K562 (cell line): Measurements from ENCODE around the gene MCCD1. TPM values are rescaled to one million over a fixed set of nuclear protein-coding genes. Genes with fewer than 3 reads are reported as not detected.

Experiments
- EP300 ChIP-seq: IDR thresholded peaks from 2 replicates; pipeline ENCODE4 v1.6.1; 2012; ENCODE audit warnings: low read length, improper control_type of control experiment
- EP400 ChIP-seq: fragments of 450-650 bp; IDR thresholded peaks from 2 replicates; pipeline ENCODE4 v1.6.1; 2017; ENCODE audit warnings: antibody characterized with exemption, mild to moderate bottlenecking, moderate library complexity
- ETV6 ChIP-seq, 3 experiments: fragments of 150-350 bp in 1 of 3; sonication (generic) in 1 of 3; formaldehyde crosslinking in 1 of 3; IDR thresholded peaks; 2 replicates each; pipeline versions ENCODE4 v1.6.1 to v1.8.0; 2014 to 2022; ENCODE audit warnings: borderline replicate concordance in 2 of 3, low read depth in 2 of 3, antibody characterized with exemption in 1 of 3, low read length in 1 of 3, mild to moderate bottlenecking in 1 of 3, missing genetic modification reagents in 1 of 3
- FOXK2 ChIP-seq, 2 experiments: fragments of 450-650 bp; IDR thresholded peaks in 1 of 2; conservative IDR thresholded peaks in 1 of 2; 2 replicates each; pipeline ENCODE4 v1.6.1; 2016; ENCODE audit warnings: low read depth in 2 of 2, mild to moderate bottlenecking in 1 of 2
- GABPB1 ChIP-seq: sonication (generic); formaldehyde crosslinking; IDR thresholded peaks from 2 replicates; pipeline ENCODE4 v1.8.0; 2022; ENCODE audit warnings: mild to moderate bottlenecking, missing genetic modification reagents
- GATAD2A ChIP-seq: fragments of 450-650 bp; IDR thresholded peaks from 2 replicates; pipeline ENCODE4 v1.6.1; 2017
- JUND ChIP-seq, 2 experiments: IDR thresholded peaks; 2 replicates in 1 of 2; 3 replicates in 1 of 2; pipeline ENCODE4 v1.6.1; 2011; ENCODE audit warnings: borderline replicate concordance in 2 of 2, low read depth in 2 of 2, low read length in 2 of 2, improper control_type of control experiment in 1 of 2, missing biosample characterization in 1 of 2, missing genetic modification characterization in 1 of 2, missing genetic modification reagents in 1 of 2
- MAFK ChIP-seq: IDR thresholded peaks from 2 replicates; pipeline ENCODE4 v1.6.1; 2011; ENCODE audit warnings: low read length, improper control_type of control experiment
- MEF2A ChIP-seq: IDR thresholded peaks from 2 replicates; pipeline ENCODE4 v1.6.1; 2011; ENCODE audit warnings: low read depth, mild to moderate bottlenecking, low read length, moderate library complexity; ENCODE audit not compliant: control insufficient read depth
- MEF2D ChIP-seq: conservative IDR thresholded peaks from 2 replicates; pipeline ENCODE4 v1.6.1; 2016; ENCODE audit warnings: low read depth, missing genetic modification characterization, missing compliant biosample characterization
- MYC ChIP-seq, 2 experiments: fragments of 250-450 bp in 1 of 2; sonication (Bioruptor Pico) in 1 of 2; IDR thresholded peaks; 2 replicates each; pipeline versions ENCODE4 v1.5.1 to v1.6.1; 2012 to 2021; ENCODE audit warnings: low read depth in 2 of 2, borderline replicate concordance in 1 of 2, improper control_type of control experiment in 1 of 2, low read length in 1 of 2, mild to moderate bottlenecking in 1 of 2, moderate library complexity in 1 of 2
- POLR2AphosphoS5 ChIP-seq: IDR thresholded peaks from 2 replicates; pipeline ENCODE4 v1.6.1; 2011; ENCODE audit warnings: mild to moderate bottlenecking, low read depth, low read length, moderate library complexity; ENCODE audit not compliant: control insufficient read depth, insufficient read depth
- PRDM10 ChIP-seq: fragments of 450-650 bp; IDR thresholded peaks from 2 replicates; pipeline ENCODE4 v1.6.1; 2018; ENCODE audit not compliant: partially characterized antibody
- RBM25 ChIP-seq: fragments of 200-400 bp; formaldehyde crosslinking; IDR thresholded peaks from 2 replicates; pipeline ENCODE4 v1.6.1; 2018; ENCODE audit warnings: low read length, low read depth, moderate library complexity; ENCODE audit not compliant: severe bottlenecking
- RCOR1 ChIP-seq, 2 experiments: IDR thresholded peaks; 2 replicates each; pipeline ENCODE4 v1.6.1; 2012; ENCODE audit warnings: low read depth in 2 of 2, low read length in 2 of 2, borderline replicate concordance in 1 of 2, improper control_type of control experiment in 1 of 2
- SREBF2 ChIP-seq: sonication (generic); formaldehyde crosslinking; IDR thresholded peaks from 2 replicates; pipeline ENCODE4 v1.4.0; 2020; ENCODE audit warnings: mild to moderate bottlenecking, missing genetic modification reagents
- TBL1XR1 ChIP-seq, 2 experiments: IDR thresholded peaks; 2 replicates each; pipeline ENCODE4 v1.6.1; 2012; ENCODE audit warnings: improper control_type of control experiment in 2 of 2, low read length in 2 of 2, mild to moderate bottlenecking in 1 of 2
- TEAD4 ChIP-seq, 2 experiments: sonication (generic) in 1 of 2; formaldehyde crosslinking in 1 of 2; IDR thresholded peaks; 2 replicates each; pipeline versions ENCODE4 v1.6.1 to v1.8.0; 2012 to 2022; ENCODE audit warnings: borderline replicate concordance in 1 of 2, inconsistent platforms in 1 of 2, low read length in 1 of 2, mild to moderate bottlenecking in 1 of 2, missing genetic modification reagents in 1 of 2
- ZC3H11A ChIP-seq: IDR thresholded peaks from 2 replicates; pipeline ENCODE4 v1.6.1; 2012; ENCODE audit warnings: low read depth, low read length, improper control_type of control experiment
- ZNF175 ChIP-seq: fragments of 200-800 bp; sonication (Bioruptor generic); IDR thresholded peaks from 2 replicates; pipeline ENCODE4 v1.6.1; 2016; ENCODE audit warnings: low read depth, mild to moderate bottlenecking, missing genetic modification characterization, missing compliant biosample characterization
- ZNF507 ChIP-seq: conservative IDR thresholded peaks from 2 replicates; pipeline ENCODE4 v1.6.1; 2017; ENCODE audit warnings: missing genetic modification characterization, missing compliant biosample characterization
- polyA plus RNA-seq, 8 experiments: library from polyadenylated mRNA; depleted of rRNA in 4 of 8; stranded (reverse) in 5 of 8; unstranded in 3 of 8; fragments of >200 nt; fragmentation: Nextera tagmentation in 2 of 8; fragmentation: Illumina TruSeq in 1 of 8; extraction: Ambion mirVana in 2 of 8; extraction: Trizol in 1 of 8; gene quantifications; 2 replicates each; pipeline versions ENCODE4 v1.2.1 to v1.2.3, GENCODE V29; 2011 to 2014; ENCODE audit warnings: inconsistent platforms in 1 of 8, missing spikeins in 1 of 8
- total RNA-seq, 7 experiments: library from RNA; depleted of rRNA in 6 of 7; stranded (reverse); fragments of >200 nt in 6 of 7; fragmentation: Illumina TruSeq in 2 of 7; extraction: Trizol in 2 of 7; gene quantifications; 2 replicates each; pipeline versions ENCODE4 v1.2.1 to v1.2.3, GENCODE V29; 2011 to 2021; ENCODE audit warnings: low replicate concordance in 1 of 7

The MCCD1 gene
- total and polyA plus RNA-seq, 9 of the 15 experiments (the other 6 are each of a cell fraction or from before 2014, with no cell fraction given), result not detected

- peak; percentile 66 for TF ChIP-seq ZNF175 (CRISPR knock-in tag)
- TF ChIP-seq FOXK2 (conservative IDR thresholded peaks at IDR 0.05 in 1 of 2, IDR thresholded peaks at IDR 0.05 in 1 of 2; ENCODE audit: low read depth in 2 of 2), result no peak; a peak in 1 of 4 replicates
- TF ChIP-seq MAFK, result peak; percentile 49
- TF ChIP-seq ZC3H11A, result no peak
- TF ChIP-seq ETV6 (IDR thresholded peaks at IDR 0.05; ENCODE audit: borderline replicate concordance in 1 of 2, low read depth in 2 of 2, low read length in 1 of 2), result peak in 1 of 2 experiments; percentile 51; a peak in 1 of 4 replicates
- no peak for TF ChIP-seq ETV6 (CRISPR knock-in tag; IDR thresholded peaks at IDR 0.05; ENCODE audit: borderline replicate concordance)
- peak in 1 of 2 experiments; percentile 52; a peak in 1 of 4 replicates for TF ChIP-seq TBL1XR1 (IDR thresholded peaks at IDR 0.05; ENCODE audit: low read length in 2 of 2)
- TF ChIP-seq MEF2A, result peak; percentile 57
- 0 out of 2 replicates have a peak, but pooled peaks have one; percentile 50 for TF ChIP-seq POLR2AphosphoS5
- TF ChIP-seq MEF2D, result peak; percentile 96
- peak; percentile 57 for TF ChIP-seq JUND (IDR thresholded peaks at IDR 0.05; ENCODE audit: borderline replicate concordance, low read depth, low read length)
- no peak; the same call in 2 of the 3 replicates for TF ChIP-seq JUND (tag; IDR thresholded peaks at IDR 0.05; ENCODE audit: borderline replicate concordance, low read depth, low read length)
- TF ChIP-seq EP400, result peak; percentile 34; the same call in 1 of the 2 replicates
- TF ChIP-seq TEAD4 (IDR thresholded peaks at IDR 0.05; ENCODE audit: low read length), result peak; percentile 29; the same call in 1 of the 2 replicates
- no peak for TF ChIP-seq TEAD4 (CRISPR knock-in tag; IDR thresholded peaks at IDR 0.05; ENCODE audit: borderline replicate concordance)
- no peak for TF ChIP-seq GATAD2A
- TF ChIP-seq EP300, result peak; percentile 28
- no peak for TF ChIP-seq PRDM10
- peak in 1 of 2 experiments; percentile 39; a peak in 2 of 4 replicates for TF ChIP-seq RCOR1 (IDR thresholded peaks at IDR 0.05; ENCODE audit: borderline replicate concordance in 1 of 2, low read depth in 2 of 2, low read length in 2 of 2)
- no peak for TF ChIP-seq ZNF507 (tag)
- peak; percentile 16; the same call in 1 of the 2 replicates for TF ChIP-seq MYC (IDR thresholded peaks at IDR 0.05; ENCODE audit: low read depth, low read length)
- TF ChIP-seq MYC (CRISPR knock-in tag; IDR thresholded peaks at IDR 0.05; ENCODE audit: borderline replicate concordance, low read depth), result no peak
- TF ChIP-seq GABPB1 (CRISPR knock-in tag), result peak; percentile 70
- TF ChIP-seq SREBF2 (CRISPR knock-in tag), result no peak
- TF ChIP-seq RBM25, result no peak
Measured at GRCh38 chr6:31558631-31559500, 30.1 kb downstream of the MCCD1 start (continued).
